Left lung (tissue), 10 donors: ENCODE data around the gene PTOV1. TPM values are rescaled to one million over a fixed set of nuclear protein-coding genes. Genes with fewer than 3 reads are reported as not detected.
A peak's percentile ranks its signal among the peaks of the same experiment; 100 is the strongest.

ENCODE experiments used
- ATAC-seq: fragments of 200-7000 bp; cut with Tn5 transposase; one replicate; pipeline ENCODE4 v1.9.1; 2020; ENCODE audit warnings: moderate library complexity
- DNase-seq, 4 donors: peaks; one replicate each; pipeline ENCODE4 v3.0.0-alpha.2; 2013 to 2020
- H3K27ac ChIP-seq, 2 donors: fragments of 200-600 bp; sonication (generic) in 1 of 2; one replicate each; pipeline versions ENCODE4 v1.5.0 to v1.8.0; 2020 to 2021
- H3K27me3 ChIP-seq, 2 donors: fragments of 200-600 bp; sonication (generic) in 1 of 2; one replicate each; pipeline versions ENCODE4 v1.5.0 to v1.8.0; 2020 to 2021
- H3K36me3 ChIP-seq, 2 donors: fragments of 200-600 bp; sonication (generic) in 1 of 2; one replicate each; pipeline versions ENCODE4 v1.5.0 to v1.8.0; 2020 to 2021
- H3K4me1 ChIP-seq, 2 donors: fragments of 200-600 bp; one replicate each; pipeline ENCODE4 v1.8.0; 2021
- H3K4me3 ChIP-seq, 2 donors: fragments of 200-600 bp; sonication (generic) in 1 of 2; one replicate each; pipeline versions ENCODE4 v1.5.0 to v1.8.0; 2020 to 2021; ENCODE audit warnings: mild to moderate bottlenecking in 1 of 2
- H3K9me3 ChIP-seq, 2 donors: fragments of 200-600 bp; sonication (generic) in 1 of 2; one replicate each; pipeline versions ENCODE4 v1.5.0 to v1.8.0; 2020 to 2021
- CTCF ChIP-seq, 2 donors: fragments of 200-600 bp; sonication (generic) in 1 of 2; IDR thresholded peaks; one replicate each; pipeline versions ENCODE4 v1.5.0 to v1.8.0; 2021; ENCODE audit warnings: antibody characterized with exemption in 2 of 2
- intact Hi-C, 2 donors: fragments of 100-400 bp; cut with DNase I; formaldehyde crosslinking; loops; one replicate each; pipeline versions ENCODE4 v1.11.2 to v1.14.2; 2022
- polyA plus RNA-seq, 6 donors: library from polyadenylated mRNA; unstranded; fragments of 120-200 nt; gene quantifications; one replicate each; pipeline ENCODE4 v1.2.1, GENCODE V29; 2013; ENCODE audit not compliant: insufficient read length in 6 of 6
- total RNA-seq, 2 donors: library from RNA; stranded (reverse); fragmentation: NEBNext Ultra II Directional; extraction: Animal tissue kit (Norgen Biotek cat#: 25700); gene quantifications; one replicate each; pipeline ENCODE4 v1.2.1, GENCODE V29; 2021
- donor health status: DM: no; HTN: yes; CAD: no.
- donor health status: DM: no; HTN: no; CAD: no.

The PTOV1 gene
- total and polyA plus RNA-seq, 8 donors, result 96.0 to 320 (median 275) TPM

GRCh38 chr19:49855277-49855675 is 4.3 kb downstream of the PTOV1 start:
- Histone ChIP-seq H3K4me3 (no peak overlapping the region), H3K27ac (no peak overlapping the region), H3K9me3 (no peaks in the 10 kb centered on the region), H3K36me3 (peaks cover 0 to 60% of the 10 kb centered on the region in 2 donors), H3K27me3 (peaks cover 0 to 9% of the 10 kb centered on the region in 2 donors), H3K4me1 (peaks cover 12 to 23% of the 10 kb centered on the region in 2 donors)
- intact Hi-C loops, result no loop called here
- no peak for TF ChIP-seq CTCF (IDR thresholded peaks at IDR 0.05)
- DNase-seq (peak in 1 of 4 donors; percentile 59), ATAC-seq (no peak)

GRCh38 chr19:49855676-49856573 is 5.0 kb downstream of the PTOV1 start:
- H3K4me3 ChIP-seq, result no peak overlapping the region
- H3K27me3 ChIP-seq, result peaks cover 0 to 9% of the 10 kb centered on the region in 2 donors
- ATAC-seq (no peak), DNase-seq (peak in 1 of 4 donors; percentile 65)
- H3K27ac ChIP-seq, result no peak overlapping the region
- no peaks in the 10 kb centered on the region for H3K9me3 ChIP-seq
- peaks cover 15 to 23% of the 10 kb centered on the region in 2 donors for H3K4me1 ChIP-seq
- H3K36me3 ChIP-seq, result peaks cover 0 to 67% of the 10 kb centered on the region in 2 donors
- no peak for TF ChIP-seq CTCF (IDR thresholded peaks at IDR 0.05)
- intact Hi-C loops, result no loop called here

- H3K27ac ChIP-seq, result no peak overlapping the region
- H3K27me3 ChIP-seq, result peaks cover 0 to 8% of the 10 kb centered on the region in 2 donors
- no peak overlapping the region for H3K4me3 ChIP-seq
- ATAC-seq (no peak), DNase-seq (peak in 1 of 4 donors; percentile 73)
- intact Hi-C loops, result no loop called here
- no peaks in the 10 kb centered on the region for H3K9me3 ChIP-seq
- peaks cover 17 to 26% of the 10 kb centered on the region in 2 donors for H3K4me1 ChIP-seq
- H3K36me3 ChIP-seq, result peaks cover 0 to 73% of the 10 kb centered on the region in 2 donors
- no peak for TF ChIP-seq CTCF (IDR thresholded peaks at IDR 0.05)
These were observed 5.6 kb downstream of the PTOV1 start for GRCh38 chr19:49856574-49857021.

GRCh38 chr19:49857061-49857837 is 6.3 kb downstream of the PTOV1 start:
- intact Hi-C loops, result no loop called here
- H3K27ac ChIP-seq, result no peak overlapping the region
- no peaks in the 10 kb centered on the region for H3K9me3 ChIP-seq
- peaks cover 0 to 80% of the 10 kb centered on the region in 2 donors for H3K36me3 ChIP-seq
- ATAC-seq (no peak), DNase-seq (peak in 1 of 4 donors; percentile 75)
- H3K27me3 ChIP-seq, result peaks cover 0 to 1% of the 10 kb centered on the region in 2 donors
- no peak for TF ChIP-seq CTCF (IDR thresholded peaks at IDR 0.05)
- no peak overlapping the region for H3K4me3 ChIP-seq
- peaks cover 13 to 19% of the 10 kb centered on the region in 2 donors for H3K4me1 ChIP-seq

- intact Hi-C loops, result no loop called here
These were observed 6.8 kb downstream of the PTOV1 start for GRCh38 chr19:49857838-49858087.

More at GRCh38 chr19:49857838-49858087, 6.8 kb downstream of the PTOV1 start:
- no peak for ATAC-seq
- no peak for TF ChIP-seq CTCF (IDR thresholded peaks at IDR 0.05)
- Histone ChIP-seq H3K27ac (no peak overlapping the region), H3K36me3 (peaks cover 0 to 85% of the 10 kb centered on the region in 2 donors), H3K4me1 (peaks cover 9 to 14% of the 10 kb centered on the region in 2 donors), H3K9me3 (no peaks in the 10 kb centered on the region), H3K27me3 (no peaks in the 10 kb centered on the region), H3K4me3 (no peak overlapping the region)
- DNase-seq, result peak in 1 of 4 donors; percentile 39
